DMS79 (cell line): ENCODE data around the gene CCDC91.

ENCODE experiments used
- DNase-seq: peaks from one replicate; lab custom pipeline; 2025; lab: John Stamatoyannopoulos, UW

Gene CCDC91

DNA sequence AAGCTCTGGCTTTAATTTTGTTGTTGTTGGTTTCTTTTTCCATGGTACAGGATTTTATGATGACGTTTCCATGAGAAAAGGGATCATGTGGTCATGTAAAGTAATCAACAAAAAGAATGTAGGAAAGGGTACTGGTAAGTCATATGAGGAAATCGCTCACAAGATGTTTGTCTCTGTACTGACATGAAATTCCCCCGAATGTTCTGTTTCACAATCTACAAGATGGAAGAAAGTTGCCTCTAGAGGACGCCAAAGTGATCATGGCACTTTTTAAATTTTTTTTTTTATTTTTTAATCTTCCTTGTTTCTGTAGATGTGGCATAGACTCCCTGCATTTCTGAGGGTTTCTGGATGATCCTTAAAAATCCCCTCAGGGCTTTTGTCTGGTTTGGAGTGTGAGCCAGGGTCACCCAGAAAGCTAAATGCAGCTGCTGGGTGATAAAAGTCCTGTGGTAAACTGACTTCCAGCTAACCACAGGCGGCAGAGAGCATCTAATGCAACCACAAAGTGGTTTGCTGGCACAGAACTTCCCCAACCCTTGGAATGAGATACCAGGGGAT, 393.5 kb downstream of the CCDC91 start:
- DNase-seq = peak; percentile 98

DNA sequence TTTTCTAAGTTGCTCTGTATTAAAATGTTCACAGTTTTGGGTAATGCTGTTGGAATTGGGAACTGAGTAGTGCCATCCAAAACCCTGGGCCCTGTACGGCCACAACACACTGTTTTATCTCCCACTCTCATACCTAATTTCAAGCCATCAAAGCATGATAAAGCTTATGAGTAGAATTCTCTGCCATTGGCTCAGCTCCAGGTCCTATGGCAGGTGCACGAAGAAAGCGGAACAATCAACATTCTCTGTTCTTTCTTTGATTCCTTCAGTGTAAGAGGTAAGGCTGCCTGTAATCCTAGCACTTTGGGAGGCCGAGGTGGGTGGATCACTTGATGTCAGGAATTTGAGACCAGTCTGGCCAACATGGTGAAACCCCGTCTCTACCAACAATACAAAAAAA, 394.9 kb downstream of the CCDC91 start:
- DNase-seq = peak; percentile 70

DNA sequence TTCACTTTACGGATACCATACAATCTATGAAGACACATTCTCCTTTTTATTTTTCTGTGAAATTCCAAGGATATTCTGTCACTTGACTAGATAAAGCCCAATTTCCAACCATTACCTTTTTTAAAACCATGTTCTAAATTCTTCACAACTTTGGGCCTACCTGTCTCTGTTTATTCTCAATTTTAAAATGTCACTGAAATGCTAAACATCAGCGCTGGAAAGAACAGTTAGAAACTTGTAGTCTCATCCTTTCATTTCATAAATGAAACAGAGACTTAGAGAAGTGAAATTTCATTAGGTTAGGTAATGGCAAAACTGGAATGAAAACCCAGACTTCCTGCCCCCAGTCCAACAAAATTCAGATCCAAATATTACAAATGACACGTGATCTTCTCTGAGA, 396.2 kb downstream of the CCDC91 start:
- DNase-seq = no peak

- no peak for DNase-seq
These were observed 401.6 kb downstream of the CCDC91 start for GRCh38 chr12:28591831-28592230.
